IPS-18c (cell line): ENCODE results near the gene FDPS.
A peak's percentile ranks its signal among the peaks of the same experiment; 100 is the strongest.
"Not testable (repeated sequence)": the region's sequence is repeated elsewhere in the genome, so short reads cannot be mapped to it uniquely, and the experiment has no call there.

Experiments used
- H3K4me3 ChIP-seq: 2 replicates; pipeline ENCODE4 v1.7.0; 2013; ENCODE audit warnings: low read depth, mild to moderate bottlenecking, low read length, moderate library complexity; ENCODE audit not compliant: insufficient read depth
- H3K9me3 ChIP-seq: one replicate; pipeline ENCODE4 v1.6.1; 2013; ENCODE audit warnings: mild to moderate bottlenecking, low read length, moderate library complexity; ENCODE audit not compliant: control insufficient read depth, insufficient read depth

FDPS gene

GRCh38 chr1:155324717-155325602 lies 16.3 kb downstream of the FDPS start:
- Histone ChIP-seq H3K4me3 (peak overlapping the region; percentile 99), H3K9me3 (no peaks in the 10 kb centered on the region)

DNA sequence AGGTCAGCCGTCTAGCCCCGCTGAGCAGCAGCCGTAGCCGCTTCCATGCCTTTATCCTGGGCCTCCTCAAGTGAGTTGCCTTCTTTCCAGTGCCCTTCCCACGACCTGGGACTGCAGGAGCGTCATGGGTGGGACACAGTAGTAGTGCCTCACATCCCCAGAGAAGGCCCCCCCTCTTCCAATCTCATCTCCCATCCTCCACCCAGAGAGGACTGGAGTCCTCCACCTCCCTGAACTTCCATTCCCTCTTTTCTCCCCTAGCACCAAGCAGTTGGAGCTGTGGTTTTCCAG lies 16.9 kb downstream of the FDPS start:
- H3K4me3 ChIP-seq, result peak overlapping the region; percentile 99
- no peaks in the 10 kb centered on the region for H3K9me3 ChIP-seq

GRCh38 chr1:155326020-155326526 lies 17.4 kb downstream of the FDPS start:
- no peaks in the 10 kb centered on the region for H3K9me3 ChIP-seq
- H3K4me3 ChIP-seq, result peak overlapping the region; percentile 99; the same call in 1 of the 2 replicates

DNA sequence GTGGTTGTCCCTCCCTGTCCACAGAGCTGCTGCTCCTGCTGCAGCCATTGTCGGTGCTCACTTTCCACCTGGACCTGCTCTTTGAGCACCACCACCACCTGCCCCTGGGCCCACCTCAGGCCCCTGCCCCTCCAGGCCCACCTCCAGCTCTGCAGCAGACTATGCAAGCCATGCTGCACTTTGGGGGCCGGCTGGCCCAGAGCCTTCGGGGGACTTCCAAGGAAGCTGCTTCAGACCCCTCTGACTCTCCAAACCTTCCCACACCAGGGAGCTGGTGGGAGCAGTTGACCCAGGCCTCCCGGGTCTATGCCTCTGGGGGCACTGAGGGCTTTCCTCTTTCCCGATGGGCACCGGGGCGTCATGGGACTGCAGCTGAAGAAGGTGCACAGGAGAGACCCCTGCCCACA lies 18.0 kb downstream of the FDPS start:
- Histone ChIP-seq H3K4me3 (no peak overlapping the region), H3K9me3 (no peaks in the 10 kb centered on the region)

DNA sequence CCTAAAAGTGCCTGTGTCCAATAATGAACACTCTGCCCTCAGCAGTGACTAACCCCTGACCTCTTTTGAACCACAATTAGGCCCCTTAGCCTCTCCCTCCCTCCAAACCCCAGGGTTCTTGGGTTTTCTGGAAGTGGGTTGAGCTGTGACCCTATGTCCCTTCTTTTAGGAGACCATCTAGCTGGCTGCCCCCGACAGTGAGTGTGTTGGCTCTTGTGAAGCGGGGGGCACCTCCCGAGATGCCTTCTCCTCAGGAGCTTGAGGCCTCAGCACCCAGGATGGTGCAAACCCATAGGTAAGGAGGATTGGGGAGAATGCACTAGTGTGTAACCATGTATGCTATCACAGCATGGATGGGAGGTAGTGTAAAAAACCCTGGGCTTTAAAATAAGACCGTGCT lies 19.3 kb downstream of the FDPS start:
- no peak overlapping the region for H3K4me3 ChIP-seq
- no peaks in the 10 kb centered on the region for H3K9me3 ChIP-seq

- not testable (repeated sequence) for H3K4me3 ChIP-seq, H3K9me3 ChIP-seq
These were observed 20.2 kb downstream of the FDPS start for GRCh38 chr1:155328856-155329255.

DNA sequence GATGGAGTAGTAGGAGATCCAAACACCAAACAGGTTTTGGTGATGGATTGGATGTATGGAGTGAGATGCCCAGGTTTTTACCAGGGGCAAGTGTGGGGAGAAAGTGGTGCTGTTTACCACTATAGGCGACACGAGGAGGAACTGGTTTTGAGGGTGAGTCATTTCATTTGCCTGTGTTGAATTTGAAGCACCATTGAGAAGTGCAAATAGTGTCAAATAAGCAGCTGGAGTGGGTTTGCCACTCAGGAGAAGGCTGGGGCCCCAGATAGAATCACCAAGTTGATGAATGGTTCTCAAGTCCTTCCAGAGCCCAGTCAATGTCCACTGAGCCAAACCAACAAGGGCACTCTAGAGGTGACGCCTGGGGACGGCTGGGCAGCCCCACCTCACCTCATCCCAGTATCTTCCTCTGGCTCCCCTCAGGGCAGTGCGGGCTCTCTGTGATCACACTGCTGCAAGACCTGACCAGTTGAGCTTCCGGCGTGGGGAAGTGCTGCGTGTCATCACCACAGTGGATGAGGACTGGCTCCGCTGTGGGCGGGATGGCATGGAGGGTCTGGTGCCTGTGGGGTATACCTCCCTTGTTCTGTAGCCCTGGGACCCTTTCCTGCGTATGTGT lies 21.4 kb downstream of the FDPS start:
- Histone ChIP-seq H3K9me3 (no peaks in the 10 kb centered on the region), H3K4me3 (no peak overlapping the region)

DNA sequence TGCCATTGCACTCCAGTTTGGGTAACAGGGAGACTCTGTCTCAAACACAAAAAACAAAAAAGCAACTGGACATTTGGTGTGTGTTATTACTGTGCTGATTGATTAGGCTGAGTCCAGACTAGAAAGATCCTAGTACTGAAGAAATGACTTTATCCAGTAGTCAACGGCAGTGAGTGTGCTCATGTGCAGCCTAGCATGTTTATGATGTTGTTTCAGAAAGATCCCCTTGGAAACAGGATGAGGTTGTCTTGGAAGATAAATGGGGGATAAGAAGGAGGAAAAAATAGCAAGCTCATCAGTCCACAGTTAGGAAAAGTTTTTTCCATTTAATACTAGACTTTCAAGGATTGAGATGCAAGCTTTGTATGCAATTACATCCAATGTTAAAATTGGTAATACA lies 26.3 kb downstream of the FDPS start:
- no peak overlapping the region for H3K4me3 ChIP-seq
- H3K9me3 ChIP-seq, result no peaks in the 10 kb centered on the region

GRCh38 chr1:155339515-155340097 lies 30.9 kb downstream of the FDPS start:
- H3K4me3 ChIP-seq, result no peak overlapping the region
- H3K9me3 ChIP-seq, result no peaks in the 10 kb centered on the region

DNA sequence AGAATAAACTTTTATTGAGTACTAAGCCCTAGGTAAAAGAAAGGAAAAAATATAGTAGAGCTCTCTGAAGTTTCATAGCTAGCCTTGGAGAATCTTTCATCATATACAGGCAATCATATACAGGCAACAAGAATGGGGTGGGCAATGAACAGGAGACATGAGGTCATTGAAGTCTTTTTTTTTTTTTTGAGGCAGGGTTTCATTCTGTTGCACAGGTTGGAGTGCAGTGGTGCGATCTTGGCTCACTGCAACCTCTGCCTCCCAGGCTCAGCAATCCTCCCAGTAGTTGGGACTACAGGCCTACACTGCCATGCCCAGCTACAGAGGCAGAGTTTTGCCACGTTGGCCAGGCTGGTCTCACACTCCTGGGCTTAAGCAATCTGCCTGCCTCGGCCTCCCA lies 34.2 kb downstream of the FDPS start:
- Histone ChIP-seq H3K4me3 (no peak overlapping the region), H3K9me3 (no peaks in the 10 kb centered on the region)

GRCh38 chr1:155352631-155353030 lies 44.0 kb downstream of the FDPS start:
- Histone ChIP-seq H3K9me3 (no peaks in the 10 kb centered on the region), H3K4me3 (no peak overlapping the region)

DNA sequence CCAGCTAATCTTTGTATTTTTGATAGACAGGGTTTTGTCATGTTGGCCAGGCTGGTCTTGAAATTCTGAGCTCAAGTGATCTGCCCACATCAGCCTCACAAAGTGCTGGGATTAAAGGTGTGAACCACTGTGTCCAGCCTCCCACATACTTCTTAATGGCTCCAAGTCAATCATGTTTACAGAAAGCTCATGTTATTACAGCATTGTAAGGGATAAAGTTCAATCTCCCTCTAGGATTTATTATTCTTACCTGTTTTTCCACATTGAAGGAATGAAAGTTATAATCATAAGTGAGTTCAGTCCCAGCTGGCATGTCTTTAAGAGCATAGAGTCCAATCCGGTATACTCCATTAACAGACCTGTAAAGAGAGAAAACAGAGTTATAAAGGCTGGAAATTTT lies 51.4 kb downstream of the FDPS start:
- Histone ChIP-seq H3K9me3 (no peaks in the 10 kb centered on the region), H3K4me3 (no peak overlapping the region)
